Activated naive CD4-positive, alpha-beta T cell treated with anti-CD3 and anti-CD28 coated beads, Interleukin-2, amount 50 U/mL, for 24 hours (primary cell): ENCODE data around the gene RAB6C.
"Not testable (repeated sequence)": the region's sequence is repeated elsewhere in the genome, so short reads cannot be mapped to it uniquely, and the experiment has no call there.

Experiments
- H3K27ac Mint-ChIP-seq: one replicate; pipeline ENCODE4 v1.8.0; 2021; ENCODE audit warnings: mild to moderate bottlenecking, mixed read lengths
- H3K27me3 Mint-ChIP-seq: one replicate; pipeline ENCODE4 v1.8.0; 2021; ENCODE audit warnings: mixed read lengths
- H3K36me3 Mint-ChIP-seq: one replicate; pipeline ENCODE4 v1.8.0; 2021; ENCODE audit warnings: mixed read lengths
- H3K4me1 Mint-ChIP-seq: one replicate; pipeline ENCODE4 v1.8.0; 2021; ENCODE audit warnings: mixed read lengths
- H3K4me3 Mint-ChIP-seq: one replicate; pipeline ENCODE4 v1.8.0; 2021; ENCODE audit warnings: mild to moderate bottlenecking, mixed read lengths
- H3K9me3 Mint-ChIP-seq: one replicate; pipeline ENCODE4 v1.8.0; 2021; ENCODE audit warnings: mixed read lengths

RAB6C gene

GRCh38 chr2:129977986-129978385 is 1.5 kb upstream of the RAB6C start:
- H3K4me1 Mint-ChIP-seq, result peaks cover 13% of the 10 kb centered on the region
- peaks cover 2% of the 10 kb centered on the region for H3K36me3 Mint-ChIP-seq
- no peak overlapping the region for H3K4me3 Mint-ChIP-seq
- peaks cover 36% of the 10 kb centered on the region for H3K27me3 Mint-ChIP-seq
- H3K9me3 Mint-ChIP-seq, result peaks cover 4% of the 10 kb centered on the region
- H3K27ac Mint-ChIP-seq, result no peak overlapping the region

GRCh38 chr2:129980246-129980645 is 780 bp downstream of the RAB6C start:
- not testable (repeated sequence) for H3K9me3 Mint-ChIP-seq, H3K27ac Mint-ChIP-seq, H3K36me3 Mint-ChIP-seq, H3K4me3 Mint-ChIP-seq
- H3K27me3 Mint-ChIP-seq, result peaks cover 42% of the 10 kb centered on the region
- H3K4me1 Mint-ChIP-seq, result peaks cover 13% of the 10 kb centered on the region

- H3K36me3 Mint-ChIP-seq, H3K27ac Mint-ChIP-seq: not testable (repeated sequence)
- peaks cover 42% of the 10 kb centered on the region for H3K27me3 Mint-ChIP-seq
Measured at GRCh38 chr2:129981689-129982088, 2.2 kb downstream of the RAB6C start.

GRCh38 chr2:129984426-129984825 is 5.0 kb downstream of the RAB6C start:
- Mint-ChIP-seq H3K4me1 (peaks cover 5% of the 10 kb centered on the region), H3K36me3 (no peaks in the 10 kb centered on the region), H3K27ac (no peak overlapping the region), H3K4me3 (no peak overlapping the region), H3K9me3 (peaks cover 4% of the 10 kb centered on the region), H3K27me3 (peaks cover 40% of the 10 kb centered on the region)

More at GRCh38 chr2:129981689-129982088, 2.2 kb downstream of the RAB6C start:
- H3K4me3 Mint-ChIP-seq, H3K9me3 Mint-ChIP-seq: not testable (repeated sequence)
- peaks cover 13% of the 10 kb centered on the region for H3K4me1 Mint-ChIP-seq

- H3K9me3 Mint-ChIP-seq, H3K36me3 Mint-ChIP-seq, H3K27ac Mint-ChIP-seq, H3K4me1 Mint-ChIP-seq, H3K4me3 Mint-ChIP-seq: not testable (repeated sequence)
- H3K27me3 Mint-ChIP-seq, result peaks cover 41% of the 10 kb centered on the region
Measured at GRCh38 chr2:129992415-129993006, 13.0 kb downstream of the RAB6C start.

GRCh38 chr2:129993151-129993550 is 13.7 kb downstream of the RAB6C start:
- H3K36me3 Mint-ChIP-seq, H3K27ac Mint-ChIP-seq, H3K4me3 Mint-ChIP-seq, H3K4me1 Mint-ChIP-seq, H3K9me3 Mint-ChIP-seq: not testable (repeated sequence)
- peaks cover 42% of the 10 kb centered on the region for H3K27me3 Mint-ChIP-seq

GRCh38 chr2:129996657-129997237 is 17.3 kb downstream of the RAB6C start:
- not testable (repeated sequence) for H3K36me3 Mint-ChIP-seq, H3K27ac Mint-ChIP-seq, H3K4me3 Mint-ChIP-seq

GRCh38 chr2:129998771-129999170 is 19.3 kb downstream of the RAB6C start:
- not testable (repeated sequence) for H3K4me3 Mint-ChIP-seq, H3K36me3 Mint-ChIP-seq, H3K9me3 Mint-ChIP-seq, H3K4me1 Mint-ChIP-seq, H3K27ac Mint-ChIP-seq
- peaks cover 15% of the 10 kb centered on the region for H3K27me3 Mint-ChIP-seq

More at GRCh38 chr2:129996657-129997237, 17.3 kb downstream of the RAB6C start:
- H3K4me1 Mint-ChIP-seq, H3K9me3 Mint-ChIP-seq: not testable (repeated sequence)
- peaks cover 27% of the 10 kb centered on the region for H3K27me3 Mint-ChIP-seq

GRCh38 chr2:130005862-130006261 is 26.4 kb downstream of the RAB6C start:
- not testable (repeated sequence) for H3K36me3 Mint-ChIP-seq, H3K27ac Mint-ChIP-seq, H3K4me1 Mint-ChIP-seq, H3K4me3 Mint-ChIP-seq, H3K9me3 Mint-ChIP-seq
- H3K27me3 Mint-ChIP-seq, result peaks cover 18% of the 10 kb centered on the region

GRCh38 chr2:130016701-130017100 is 37.2 kb downstream of the RAB6C start:
- H3K4me1 Mint-ChIP-seq, H3K36me3 Mint-ChIP-seq, H3K4me3 Mint-ChIP-seq, H3K9me3 Mint-ChIP-seq, H3K27ac Mint-ChIP-seq: not testable (repeated sequence)
- peaks cover 14% of the 10 kb centered on the region for H3K27me3 Mint-ChIP-seq

GRCh38 chr2:130019402-130019801 is 39.9 kb downstream of the RAB6C start:
- H3K27ac Mint-ChIP-seq, result no peak overlapping the region
- H3K27me3 Mint-ChIP-seq, result peaks cover 16% of the 10 kb centered on the region
- no peaks in the 10 kb centered on the region for H3K4me1 Mint-ChIP-seq
- H3K4me3 Mint-ChIP-seq, result no peak overlapping the region
- H3K9me3 Mint-ChIP-seq, result peaks cover under 1% of the 10 kb centered on the region
- H3K36me3 Mint-ChIP-seq, result no peaks in the 10 kb centered on the region

GRCh38 chr2:130020069-130020468 is 40.6 kb downstream of the RAB6C start:
- not testable (repeated sequence) for H3K27ac Mint-ChIP-seq, H3K4me3 Mint-ChIP-seq, H3K36me3 Mint-ChIP-seq, H3K9me3 Mint-ChIP-seq, H3K4me1 Mint-ChIP-seq
- H3K27me3 Mint-ChIP-seq, result peaks cover 16% of the 10 kb centered on the region

- H3K4me1 Mint-ChIP-seq, H3K9me3 Mint-ChIP-seq: not testable (repeated sequence)
Measured at GRCh38 chr2:130025931-130026330, 46.5 kb downstream of the RAB6C start.

More at GRCh38 chr2:130025931-130026330, 46.5 kb downstream of the RAB6C start:
- peaks cover 11% of the 10 kb centered on the region for H3K27me3 Mint-ChIP-seq
- H3K36me3 Mint-ChIP-seq, H3K4me3 Mint-ChIP-seq, H3K27ac Mint-ChIP-seq: not testable (repeated sequence)
